Renal pelvis (tissue), 4 donors: Measurements from ENCODE around the gene KIR3DL3. TPM values are rescaled to one million over a fixed set of nuclear protein-coding genes. Genes with fewer than 3 reads are reported as not detected.
"Not testable (repeated sequence)": the region's sequence is repeated elsewhere in the genome, so short reads cannot be mapped to it uniquely, and the experiment has no call there.

Experiments used
- DNase-seq: peaks from one replicate; pipeline ENCODE4 v3.0.0-alpha.2; 2013
- polyA plus RNA-seq, 3 donors: library from polyadenylated mRNA; unstranded; fragments of 120-200 nt; gene quantifications; one replicate each; pipeline ENCODE4 v1.2.1, GENCODE V29; 2013; ENCODE audit not compliant: insufficient read length in 3 of 3

KIR3DL3 gene
- polyA plus RNA-seq, 3 donors, result not detected

GRCh38 chr19:54729416-54730188 lies 5.4 kb downstream of the KIR3DL3 start:
- DNase-seq, result no peak

- DNase-seq, result no peak
Measured at GRCh38 chr19:54731191-54731590, 6.9 kb downstream of the KIR3DL3 start.

- DNase-seq, result not testable (repeated sequence)
Measured at GRCh38 chr19:54738306-54738705, 14.1 kb downstream of the KIR3DL3 start, which contains the start of gene KIR2DL3. Gene KIR2DL3, plus strand, starts transcription at chr19:54738513. Its CDS starts 33 bp downstream, at chr19:54738546.

GRCh38 chr19:54738715-54739114 lies 14.5 kb downstream of the KIR3DL3 start:
- DNase-seq, result no peak

- no peak for DNase-seq
Measured at GRCh38 chr19:54739587-54740497, 15.6 kb downstream of the KIR3DL3 start.

GRCh38 chr19:54741950-54742349 lies 17.7 kb downstream of the KIR3DL3 start:
- not testable (repeated sequence) for DNase-seq

- not testable (repeated sequence) for DNase-seq
Measured at GRCh38 chr19:54744080-54744479, 19.8 kb downstream of the KIR3DL3 start.

GRCh38 chr19:54747614-54748322 lies 23.5 kb downstream of the KIR3DL3 start:
- DNase-seq, result not testable (repeated sequence)

GRCh38 chr19:54750276-54750675 lies 26.0 kb downstream of the KIR3DL3 start:
- not testable (repeated sequence) for DNase-seq

GRCh38 chr19:54756204-54757110 lies 32.2 kb downstream of the KIR3DL3 start:
- not testable (repeated sequence) for DNase-seq

- not testable (repeated sequence) for DNase-seq
Measured at GRCh38 chr19:54758577-54758976, 34.3 kb downstream of the KIR3DL3 start.

- not testable (repeated sequence) for DNase-seq
Measured at GRCh38 chr19:54764219-54764618, 40.0 kb downstream of the KIR3DL3 start.

GRCh38 chr19:54766464-54766863 lies 42.2 kb downstream of the KIR3DL3 start:
- DNase-seq, result not testable (repeated sequence)

- not testable (repeated sequence) for DNase-seq
Measured at GRCh38 chr19:54769646-54770045, 45.4 kb downstream of the KIR3DL3 start, which contains the start of gene KIR2DL1. Gene KIR2DL1, plus strand, starts transcription at chr19:54769793. Its CDS starts 58 bp downstream, at chr19:54769851.

- DNase-seq, result not testable (repeated sequence)
Measured at GRCh38 chr19:54770511-54770910, 46.3 kb downstream of the KIR3DL3 start.

- DNase-seq, result not testable (repeated sequence)
Measured at GRCh38 chr19:54771018-54771960, 47.0 kb downstream of the KIR3DL3 start.

GRCh38 chr19:54772666-54773065 lies 48.4 kb downstream of the KIR3DL3 start:
- DNase-seq, result not testable (repeated sequence)

GRCh38 chr19:54775095-54775815 lies 51.0 kb downstream of the KIR3DL3 start:
- DNase-seq, result not testable (repeated sequence)

GRCh38 chr19:54775830-54776229 lies 51.6 kb downstream of the KIR3DL3 start:
- not testable (repeated sequence) for DNase-seq
